Stomach smooth muscle (tissue), 2 donors: ENCODE data around the gene ST7L.

ENCODE experiments used
- H3K27ac ChIP-seq: one replicate; pipeline ENCODE4 v1.7.0; 2013; ENCODE audit warnings: mild to moderate bottlenecking, low read length, inconsistent platforms
- H3K27me3 ChIP-seq, 2 donors: one replicate each; pipeline ENCODE4 v1.7.0; 2013; ENCODE audit warnings: low read length in 2 of 2; ENCODE audit not compliant: insufficient read depth in 2 of 2, control insufficient read depth in 1 of 2
- H3K36me3 ChIP-seq, 2 donors: one replicate each; pipeline ENCODE4 v1.7.0; 2013; ENCODE audit warnings: low read length in 2 of 2; ENCODE audit not compliant: control insufficient read depth in 2 of 2, insufficient read depth in 2 of 2
- H3K4me1 ChIP-seq: one replicate; pipeline ENCODE4 v1.7.0; 2013; ENCODE audit warnings: low read length; ENCODE audit not compliant: control insufficient read depth, insufficient read depth
- H3K4me3 ChIP-seq, 2 donors: one replicate each; pipeline ENCODE4 v1.7.0; 2013; ENCODE audit warnings: low read length in 2 of 2
- H3K9ac ChIP-seq, 2 donors: one replicate each; pipeline ENCODE4 v1.7.0; 2013; ENCODE audit warnings: low read length in 2 of 2, mild to moderate bottlenecking in 1 of 2
- H3K9me3 ChIP-seq, 2 donors: one replicate each; pipeline ENCODE4 v1.7.0; 2013; ENCODE audit warnings: low read length in 2 of 2; ENCODE audit not compliant: control insufficient read depth in 2 of 2
- donor health status: healthy.
- donor health status: Pancreatic carcinoma.

ST7L gene

GRCh38 chr1:112546076-112546475 lies 72.9 kb downstream of the ST7L start:
- H3K4me1 ChIP-seq: no peaks in the 10 kb centered on the region
- no peak overlapping the region for H3K9ac ChIP-seq
- H3K9me3 ChIP-seq: no peaks in the 10 kb centered on the region
- peaks cover 2 to 3% of the 10 kb centered on the region in 2 donors for H3K36me3 ChIP-seq
- no peaks in the 10 kb centered on the region for H3K27me3 ChIP-seq
- no peak overlapping the region for H3K4me3 ChIP-seq
- no peak overlapping the region for H3K27ac ChIP-seq

- Histone ChIP-seq H3K9ac (no peak overlapping the region), H3K36me3 (peaks cover 4 to 7% of the 10 kb centered on the region in 2 donors), H3K4me1 (no peaks in the 10 kb centered on the region), H3K27me3 (no peaks in the 10 kb centered on the region), H3K27ac (no peak overlapping the region), H3K9me3 (no peaks in the 10 kb centered on the region), H3K4me3 (no peak overlapping the region)
These were observed 74.2 kb downstream of the ST7L start for GRCh38 chr1:112544751-112545150.

GRCh38 chr1:112544011-112544688 lies 74.8 kb downstream of the ST7L start:
- H3K4me3 ChIP-seq: no peak overlapping the region
- no peaks in the 10 kb centered on the region for H3K4me1 ChIP-seq
- H3K9ac ChIP-seq: no peak overlapping the region
- H3K27me3 ChIP-seq: no peaks in the 10 kb centered on the region
- H3K9me3 ChIP-seq: no peaks in the 10 kb centered on the region
- peaks cover 5 to 8% of the 10 kb centered on the region in 2 donors for H3K36me3 ChIP-seq
- no peak overlapping the region for H3K27ac ChIP-seq

GRCh38 chr1:112542206-112542973 lies 76.6 kb downstream of the ST7L start:
- no peak overlapping the region for H3K27ac ChIP-seq
- H3K4me3 ChIP-seq: no peak overlapping the region
- no peak overlapping the region for H3K9ac ChIP-seq
- H3K9me3 ChIP-seq: no peaks in the 10 kb centered on the region
- peaks cover 7 to 15% of the 10 kb centered on the region in 2 donors for H3K36me3 ChIP-seq
- H3K4me1 ChIP-seq: no peaks in the 10 kb centered on the region
- no peaks in the 10 kb centered on the region for H3K27me3 ChIP-seq

GRCh38 chr1:112541299-112541698 lies 77.6 kb downstream of the ST7L start:
- H3K36me3 ChIP-seq: peaks cover 7 to 16% of the 10 kb centered on the region in 2 donors
- H3K27ac ChIP-seq: no peak overlapping the region
- H3K9ac ChIP-seq: no peak overlapping the region
- H3K9me3 ChIP-seq: no peaks in the 10 kb centered on the region
- H3K4me1 ChIP-seq: no peaks in the 10 kb centered on the region
- H3K27me3 ChIP-seq: no peaks in the 10 kb centered on the region
- no peak overlapping the region for H3K4me3 ChIP-seq

- H3K9ac ChIP-seq: no peak overlapping the region
- no peak overlapping the region for H3K4me3 ChIP-seq
- H3K9me3 ChIP-seq: no peaks in the 10 kb centered on the region
- H3K27me3 ChIP-seq: no peaks in the 10 kb centered on the region
- no peak overlapping the region for H3K27ac ChIP-seq
- no peaks in the 10 kb centered on the region for H3K4me1 ChIP-seq
- H3K36me3 ChIP-seq: peaks cover 7 to 16% of the 10 kb centered on the region in 2 donors
These were observed 78.6 kb downstream of the ST7L start for GRCh38 chr1:112540226-112540794.

- Histone ChIP-seq H3K27me3 (no peaks in the 10 kb centered on the region), H3K9ac (no peak overlapping the region), H3K36me3 (peaks cover 7 to 16% of the 10 kb centered on the region in 2 donors)
These were observed 80.1 kb downstream of the ST7L start for GRCh38 chr1:112538883-112539282.

GRCh38 chr1:112537456-112537855 lies 81.5 kb downstream of the ST7L start:
- H3K36me3 ChIP-seq: peaks cover 7 to 16% of the 10 kb centered on the region in 2 donors
- no peaks in the 10 kb centered on the region for H3K4me1 ChIP-seq
- H3K27ac ChIP-seq: no peak overlapping the region
- no peaks in the 10 kb centered on the region for H3K9me3 ChIP-seq
- no peak overlapping the region for H3K9ac ChIP-seq
- H3K27me3 ChIP-seq: no peaks in the 10 kb centered on the region
- H3K4me3 ChIP-seq: no peak overlapping the region

More at GRCh38 chr1:112538883-112539282, 80.1 kb downstream of the ST7L start:
- H3K4me3 ChIP-seq: no peak overlapping the region
- no peaks in the 10 kb centered on the region for H3K9me3 ChIP-seq
- no peak overlapping the region for H3K27ac ChIP-seq
- no peaks in the 10 kb centered on the region for H3K4me1 ChIP-seq

GRCh38 chr1:112536561-112536960 lies 82.4 kb downstream of the ST7L start:
- Histone ChIP-seq H3K4me1 (no peaks in the 10 kb centered on the region), H3K9me3 (no peaks in the 10 kb centered on the region), H3K4me3 (no peak overlapping the region), H3K36me3 (peaks cover 7 to 16% of the 10 kb centered on the region in 2 donors), H3K9ac (no peak overlapping the region), H3K27ac (no peak overlapping the region), H3K27me3 (no peaks in the 10 kb centered on the region)

GRCh38 chr1:112533029-112533428 lies 85.9 kb downstream of the ST7L start:
- H3K27ac ChIP-seq: no peak overlapping the region
- no peak overlapping the region for H3K4me3 ChIP-seq
- H3K9ac ChIP-seq: no peak overlapping the region
- H3K9me3 ChIP-seq: no peaks in the 10 kb centered on the region
- H3K36me3 ChIP-seq: peaks cover 0 to 6% of the 10 kb centered on the region in 2 donors
- H3K4me1 ChIP-seq: no peaks in the 10 kb centered on the region
- no peaks in the 10 kb centered on the region for H3K27me3 ChIP-seq
